Chondrocyte (in vitro differentiated cells): ENCODE measurements around the gene SYNJ2. TPM values are rescaled to one million over a fixed set of nuclear protein-coding genes. Genes with fewer than 3 reads are reported as not detected.

Experiments used
- DNase-seq: peaks from one replicate; pipeline ENCODE4 v3.0.0; 2021; ENCODE audit warnings: mixed read lengths, low spot score
- H3K27ac Mint-ChIP-seq: one replicate; pipeline ENCODE4 v1.8.0; 2021; ENCODE audit warnings: mild to moderate bottlenecking, moderate library complexity, mixed read lengths; ENCODE audit not compliant: unreplicated experiment
- H3K27me3 Mint-ChIP-seq: 2 replicates; pipeline ENCODE4 v1.8.0; 2021; ENCODE audit warnings: low read depth, mixed read lengths
- H3K36me3 Mint-ChIP-seq: 2 replicates; pipeline ENCODE4 v1.8.0; 2021; ENCODE audit warnings: low read depth, mixed read lengths
- H3K4me1 Mint-ChIP-seq: 2 replicates; pipeline ENCODE4 v1.8.0; 2021; ENCODE audit warnings: low read depth, mild to moderate bottlenecking, mixed read lengths
- H3K4me3 Mint-ChIP-seq: one replicate; pipeline ENCODE4 v1.8.0; 2021; ENCODE audit warnings: mild to moderate bottlenecking, moderate library complexity, mixed read lengths; ENCODE audit not compliant: unreplicated experiment
- H3K9me3 Mint-ChIP-seq: 2 replicates; pipeline ENCODE4 v1.8.0; 2021; ENCODE audit warnings: low read depth, mixed read lengths
- CTCF ChIP-seq: fragments of 200-600 bp; sonication (generic); IDR thresholded peaks from 2 replicates; pipeline ENCODE4 v1.5.0; 2021; ENCODE audit warnings: antibody characterized with exemption, mild to moderate bottlenecking, moderate library complexity
- total RNA-seq: library from RNA; stranded (reverse); gene quantifications from 3 replicates; pipeline ENCODE4 v1.2.1, GENCODE V29; 2021

SYNJ2 gene
- total RNA-seq, 1 donor from 2014 or later = 53.1 TPM

- H3K36me3 Mint-ChIP-seq = peaks cover 16% of the 10 kb centered on the region
- H3K27me3 Mint-ChIP-seq = no peaks in the 10 kb centered on the region
- H3K9me3 Mint-ChIP-seq = no peaks in the 10 kb centered on the region
- TF ChIP-seq CTCF = no peak
- peaks cover 35% of the 10 kb centered on the region for H3K4me1 Mint-ChIP-seq
- no peak for DNase-seq
- no peak overlapping the region for H3K4me3 Mint-ChIP-seq
- peak overlapping the region; percentile 90 for H3K27ac Mint-ChIP-seq
These were observed 76.5 kb downstream of the SYNJ2 start for GRCh38 chr6:158058171-158058651.

GRCh38 chr6:158059108-158059507 is 77.4 kb downstream of the SYNJ2 start:
- no peak for TF ChIP-seq CTCF
- Mint-ChIP-seq H3K27me3 (no peaks in the 10 kb centered on the region), H3K4me1 (peaks cover 35% of the 10 kb centered on the region), H3K9me3 (no peaks in the 10 kb centered on the region), H3K27ac (peak overlapping the region; percentile 59), H3K36me3 (peaks cover 17% of the 10 kb centered on the region), H3K4me3 (no peak overlapping the region)
- peak; percentile 74 for DNase-seq

- TF ChIP-seq CTCF = no peak
- no peak for DNase-seq
- Mint-ChIP-seq H3K27ac (peak overlapping the region; percentile 93), H3K36me3 (peaks cover 20% of the 10 kb centered on the region), H3K4me1 (peaks cover 35% of the 10 kb centered on the region), H3K4me3 (peak overlapping the region; percentile 16), H3K9me3 (no peaks in the 10 kb centered on the region), H3K27me3 (no peaks in the 10 kb centered on the region)
These were observed 79.0 kb downstream of the SYNJ2 start for GRCh38 chr6:158060455-158061360.

GRCh38 chr6:158061361-158061708 is 79.7 kb downstream of the SYNJ2 start:
- no peak for TF ChIP-seq CTCF
- no peak overlapping the region for H3K4me3 Mint-ChIP-seq
- no peak for DNase-seq
- peaks cover 19% of the 10 kb centered on the region for H3K36me3 Mint-ChIP-seq
- H3K9me3 Mint-ChIP-seq = no peaks in the 10 kb centered on the region
- H3K27ac Mint-ChIP-seq = peak overlapping the region; percentile 93
- H3K4me1 Mint-ChIP-seq = peaks cover 35% of the 10 kb centered on the region
- no peaks in the 10 kb centered on the region for H3K27me3 Mint-ChIP-seq

GRCh38 chr6:158061709-158062461 is 80.2 kb downstream of the SYNJ2 start:
- Mint-ChIP-seq H3K27me3 (no peaks in the 10 kb centered on the region), H3K4me3 (no peak overlapping the region), H3K27ac (no peak overlapping the region), H3K9me3 (no peaks in the 10 kb centered on the region), H3K36me3 (peaks cover 22% of the 10 kb centered on the region), H3K4me1 (peaks cover 33% of the 10 kb centered on the region)
- no peak for TF ChIP-seq CTCF
- no peak for DNase-seq
